NCI-H345 treated with DMSO at 0.1 percent for 48 hours (cell line): Measurements from ENCODE around the gene MGP.

Experiments
- DNase-seq: peaks from one replicate; lab custom pipeline; 2025; ENCODE audit not compliant: unreplicated experiment; lab: John Stamatoyannopoulos, UW

Gene MGP

GRCh38 chr12:14903386-14904098, 17.9 kb upstream of the MGP start:
- no peak for DNase-seq

DNA sequence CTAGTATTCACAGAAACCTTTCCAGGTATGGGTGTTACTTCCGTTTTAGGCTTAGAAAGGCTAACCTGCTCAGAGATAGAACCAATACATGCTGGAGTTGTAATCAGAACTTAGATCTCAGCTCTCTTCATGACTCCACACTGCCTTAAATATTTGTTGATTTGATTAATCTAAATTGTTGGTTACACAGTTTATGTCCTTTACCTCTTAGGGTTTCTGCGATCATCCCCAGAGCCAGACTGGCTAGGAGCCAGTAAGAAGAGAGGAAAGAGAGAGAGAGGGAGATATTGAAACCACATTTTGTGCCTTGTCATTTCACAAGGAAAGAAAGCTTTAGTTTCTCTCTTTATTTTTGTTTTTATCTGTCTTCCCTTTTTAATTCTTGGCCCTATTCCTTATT, 16.8 kb upstream of the MGP start:
- DNase-seq: no peak

GRCh38 chr12:14901228-14901562, 15.5 kb upstream of the MGP start:
- DNase-seq: no peak

- no peak for DNase-seq
These were observed 15.0 kb upstream of the MGP start for GRCh38 chr12:14900521-14901227.

- no peak for DNase-seq
These were observed 11.0 kb upstream of the MGP start for GRCh38 chr12:14896521-14897169.

GRCh38 chr12:14893506-14894250, 8.0 kb upstream of the MGP start:
- DNase-seq: no peak

DNA sequence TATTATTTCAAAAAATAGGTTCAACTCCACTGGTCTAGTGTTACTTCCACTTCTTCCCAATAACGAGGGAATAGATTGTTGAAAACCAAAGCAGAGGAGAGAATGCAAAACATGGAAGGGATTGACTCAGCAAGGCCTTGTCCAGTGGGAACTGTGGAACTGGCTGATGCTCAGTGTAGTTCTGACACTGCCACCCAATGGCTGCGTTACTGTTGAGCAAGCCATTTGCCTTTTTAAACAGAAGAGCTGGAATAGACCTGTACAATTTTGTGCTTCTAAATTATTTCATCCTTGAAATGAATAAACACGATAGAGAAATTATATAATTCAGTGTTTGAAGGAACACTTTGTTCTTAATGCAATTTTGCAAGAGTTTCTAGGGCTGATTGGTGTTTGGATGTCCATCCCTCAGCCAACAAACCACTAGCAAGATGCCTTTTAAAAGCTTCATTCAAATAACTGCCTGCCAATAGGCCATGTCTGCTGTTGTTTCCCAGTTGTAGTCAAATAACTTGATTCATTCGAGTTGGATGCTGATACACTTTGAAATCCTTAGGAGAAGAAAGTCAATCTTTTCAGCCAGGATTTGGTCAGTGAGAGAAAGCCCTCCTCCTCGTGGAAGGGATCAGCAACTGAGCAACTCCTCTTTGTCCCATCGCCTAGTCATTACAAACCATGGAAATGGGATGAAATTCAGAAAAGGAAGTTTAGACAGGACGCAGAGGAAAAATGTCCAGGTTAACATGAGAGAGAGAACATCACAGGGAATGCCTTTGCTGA, 7.3 kb upstream of the MGP start:
- no peak for DNase-seq

GRCh38 chr12:14890701-14891100, 5.0 kb upstream of the MGP start:
- DNase-seq: no peak

GRCh38 chr12:14886271-14886670, 617 bp upstream of the MGP start:
- peak; percentile 72 for DNase-seq

DNA sequence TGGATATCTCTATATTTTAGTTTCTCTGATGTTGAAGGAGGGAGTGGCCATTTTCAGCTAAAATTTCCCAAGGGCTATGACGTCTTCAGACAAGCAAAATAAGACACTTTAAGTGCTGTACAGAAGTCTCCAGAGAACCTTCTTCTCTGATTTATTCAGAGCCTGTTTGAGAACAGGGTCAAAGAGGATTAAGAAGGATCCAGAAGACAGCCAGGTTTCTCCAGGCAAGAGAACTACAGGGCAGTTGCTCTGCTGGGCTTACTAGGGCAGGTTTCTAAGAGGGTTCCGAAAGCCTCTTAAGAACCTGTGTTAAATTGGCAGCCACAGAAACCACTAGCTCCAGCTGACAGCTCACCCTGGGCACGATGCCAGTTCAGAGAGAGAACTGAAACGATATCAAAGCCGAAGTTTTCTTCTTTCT, 1.2 kb downstream of the MGP start:
- DNase-seq: peak; percentile 38

DNA sequence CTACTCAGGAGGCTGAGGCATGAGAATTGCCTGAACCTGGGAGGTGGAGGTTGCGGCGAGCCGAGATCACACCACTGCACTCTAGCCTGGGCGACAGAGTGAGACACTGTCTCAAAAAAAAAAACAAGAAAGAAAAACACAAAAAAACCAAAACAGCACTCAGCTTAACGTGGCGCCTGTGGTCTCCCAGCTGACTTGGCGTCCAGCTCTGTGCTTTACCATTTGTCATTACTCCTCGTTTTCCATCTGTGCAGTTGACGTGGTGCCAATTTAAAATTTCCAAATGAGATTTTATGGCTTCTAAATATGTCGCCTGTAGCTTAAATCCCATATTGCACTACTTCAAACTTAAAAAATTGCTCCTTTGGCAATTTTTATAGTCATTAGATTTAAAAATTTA, 2.0 kb downstream of the MGP start:
- no peak for DNase-seq

DNA sequence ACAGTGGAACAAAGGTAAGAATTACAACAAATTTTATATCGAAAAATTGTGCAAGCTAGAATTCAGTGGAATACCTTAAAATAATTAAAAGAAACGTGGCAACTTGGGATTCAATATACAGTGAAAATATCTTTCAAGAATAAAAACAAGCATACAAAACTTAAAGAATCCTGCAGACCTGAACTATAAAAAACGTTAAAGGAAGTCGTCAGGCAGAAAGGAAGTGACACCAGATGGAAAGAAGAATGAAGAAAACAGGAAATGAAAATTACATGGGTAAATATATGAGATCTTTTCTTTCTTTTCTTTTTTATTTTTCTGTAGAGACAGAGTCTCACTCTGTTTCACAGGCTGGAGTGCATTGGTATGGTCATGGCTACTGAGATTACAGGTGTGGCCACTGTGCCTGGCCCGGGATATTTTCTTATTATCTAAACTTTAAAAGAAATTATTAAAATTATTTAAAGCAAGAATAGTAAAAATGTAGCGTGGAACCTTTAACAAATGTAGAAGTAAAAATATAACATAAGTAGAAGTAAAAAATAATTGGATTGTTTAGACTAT, 4.7 kb downstream of the MGP start:
- no peak for DNase-seq

DNA sequence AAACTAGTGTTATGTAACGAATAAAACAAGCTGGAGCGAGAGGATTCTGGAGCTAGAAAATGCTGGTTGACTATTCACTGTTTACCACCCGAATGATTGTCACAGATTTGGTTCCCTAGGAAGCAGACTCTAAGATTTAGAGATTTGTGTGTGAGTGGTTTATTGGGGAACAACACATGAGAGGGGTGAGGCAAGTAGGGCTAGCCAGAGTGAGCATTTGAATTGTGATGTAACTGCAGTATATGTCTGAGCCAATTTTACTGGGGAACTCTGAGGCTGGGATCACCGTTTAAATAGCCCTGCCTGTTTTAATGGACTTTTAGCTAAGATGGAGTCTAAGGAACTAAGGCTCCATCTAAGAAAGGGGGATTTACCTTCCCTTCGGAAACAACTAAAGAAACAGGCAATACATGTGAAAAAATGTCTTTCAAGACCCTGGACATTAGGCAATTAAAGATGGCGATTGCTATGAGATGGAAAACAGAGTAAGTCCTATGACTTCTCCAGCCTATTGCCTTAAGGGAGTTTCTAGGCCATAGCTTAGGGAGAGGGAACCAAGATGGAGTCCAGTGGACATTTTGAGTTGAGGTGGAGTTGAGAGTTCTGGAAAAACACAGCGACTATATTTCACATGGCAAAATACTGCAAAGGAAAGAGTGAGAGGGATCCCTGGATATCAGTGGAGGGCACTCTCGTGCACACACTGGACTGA, 6.3 kb downstream of the MGP start:
- DNase-seq: no peak

DNA sequence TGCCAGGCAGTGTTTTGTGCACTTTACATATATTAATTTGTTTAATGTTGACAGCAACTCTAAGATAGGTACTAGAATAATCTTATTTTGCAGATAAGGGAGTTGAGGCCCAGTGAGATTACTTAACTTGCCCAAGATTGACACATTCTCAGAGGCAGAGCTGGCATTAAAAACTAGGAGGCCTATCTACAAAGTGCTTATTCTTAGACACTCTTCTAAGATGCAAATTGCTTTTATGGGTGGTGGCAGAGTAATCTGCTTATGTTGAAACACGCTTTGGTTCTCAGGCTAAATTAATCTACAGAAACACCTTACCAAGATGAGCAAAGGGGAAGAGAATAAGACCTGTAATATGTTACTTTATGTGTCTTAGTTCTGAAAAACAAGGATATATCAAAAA, 7.2 kb downstream of the MGP start:
- DNase-seq: no peak

- no peak for DNase-seq
These were observed 8.8 kb downstream of the MGP start for GRCh38 chr12:14876833-14877232.

DNA sequence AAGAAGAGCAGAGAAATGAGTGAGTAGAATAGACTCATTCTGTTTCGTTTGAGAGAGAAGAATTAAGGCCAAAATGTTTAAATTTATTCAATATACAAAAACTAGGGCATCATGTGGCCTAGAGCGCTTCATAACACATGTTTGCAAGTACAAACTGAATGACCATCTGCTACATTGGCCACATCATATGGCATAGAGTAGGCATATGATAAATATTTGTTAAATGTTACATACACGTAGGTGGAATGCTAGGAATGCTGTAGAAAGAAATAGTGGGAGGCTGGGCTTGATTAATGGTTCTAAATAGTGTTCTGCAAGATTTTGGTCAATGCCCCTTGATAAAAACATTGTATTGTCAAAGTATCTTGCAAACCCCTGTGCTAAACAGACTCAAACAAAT, 10.8 kb downstream of the MGP start:
- DNase-seq: no peak

GRCh38 chr12:14873440-14874185, 12.0 kb downstream of the MGP start:
- no peak for DNase-seq

DNA sequence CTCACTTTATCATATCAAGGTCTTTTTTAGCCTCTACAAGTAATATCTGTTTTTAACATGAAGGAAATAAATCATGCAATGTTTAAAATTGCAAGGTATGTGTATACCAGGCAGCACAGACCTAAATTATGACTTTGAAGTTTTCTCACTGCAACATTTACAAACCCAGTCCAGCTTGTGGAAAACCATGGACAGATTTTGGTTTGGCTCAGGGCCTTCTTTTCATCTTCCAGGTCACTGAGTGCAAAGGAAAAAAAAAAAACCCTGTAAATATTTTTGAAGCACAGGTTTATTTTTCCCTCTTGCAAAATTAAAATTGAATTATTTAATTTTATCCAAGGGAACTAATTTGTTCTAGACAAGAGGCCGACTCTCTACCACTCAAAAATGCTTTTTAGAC, 13.8 kb downstream of the MGP start:
- no peak for DNase-seq

DNA sequence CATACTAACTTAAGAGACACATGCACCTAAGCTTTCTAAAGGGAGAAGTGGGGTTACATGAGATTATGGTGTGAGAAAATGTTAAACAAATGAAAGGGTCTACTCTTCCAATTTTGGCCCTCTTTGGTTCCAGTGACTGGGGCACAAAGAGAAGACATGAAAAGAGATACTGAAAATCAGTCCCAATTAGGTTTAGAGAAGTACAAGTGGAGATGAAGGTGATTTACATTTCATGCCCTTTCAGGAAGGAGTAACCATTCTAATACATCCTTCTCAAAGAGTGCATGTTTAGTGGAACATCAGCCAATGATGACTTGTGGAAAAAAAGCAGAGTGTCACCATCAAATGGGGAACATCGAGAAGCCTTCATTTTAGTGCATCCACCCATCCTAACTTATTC, 14.4 kb downstream of the MGP start:
- DNase-seq: no peak
